NB4 (cell line): ENCODE measurements around the gene LSAMP.
A peak's percentile ranks its signal among the peaks of the same experiment; 100 is the strongest.
"Not testable (repeated sequence)": the region's sequence is repeated elsewhere in the genome, so short reads cannot be mapped to it uniquely, and the experiment has no call there.

Source experiments
- DNase-seq: peaks from one replicate; pipeline ENCODE4 v3.0.0; 2010; ENCODE audit warnings: low read depth
- H3K4me3 ChIP-seq: one replicate; pipeline ENCODE4 v1.5.1; 2011; ENCODE audit warnings: mild to moderate bottlenecking, low read depth, low read length, moderate library complexity
- CTCF ChIP-seq: IDR thresholded peaks from one replicate; pipeline ENCODE4 v1.5.1; 2012; ENCODE audit warnings: low read depth, low read length
- MAX ChIP-seq: IDR thresholded peaks from 2 replicates; pipeline ENCODE4 v1.6.1; 2011; ENCODE audit warnings: low read depth, low read length
- MYC ChIP-seq: IDR thresholded peaks from 2 replicates; pipeline ENCODE4 v1.6.1; 2011; ENCODE audit warnings: low read depth, low read length
- POLR2A ChIP-seq: IDR thresholded peaks from 2 replicates; pipeline ENCODE4 v1.6.1; 2011; ENCODE audit warnings: mild to moderate bottlenecking; ENCODE audit not compliant: insufficient read length; ENCODE audit errors: extremely low read depth

The LSAMP gene

GRCh38 chr3:115783938-115784738 lies 661.1 kb downstream of the LSAMP start:
- peak; percentile 88 for DNase-seq
- H3K4me3 ChIP-seq, result peak overlapping the region; percentile 49
- TF ChIP-seq CTCF (peak; percentile 87), POLR2A (no peak), MYC (peak; percentile 92), MAX (peak; percentile 91)

- DNase-seq, H3K4me3 ChIP-seq: not testable (repeated sequence)
Observed at GRCh38 chr3:115783426-115783825, 661.9 kb downstream of the LSAMP start.

GRCh38 chr3:115779011-115779410 lies 666.3 kb downstream of the LSAMP start:
- TF ChIP-seq MYC, result no peak
- no peak for TF ChIP-seq CTCF
- TF ChIP-seq POLR2A, result no peak
- TF ChIP-seq MAX, result no peak
- no peak for DNase-seq
- H3K4me3 ChIP-seq, result no peak overlapping the region

GRCh38 chr3:115772951-115773350 lies 672.3 kb downstream of the LSAMP start:
- H3K4me3 ChIP-seq, result no peak overlapping the region
- TF ChIP-seq MAX (no peak), MYC (no peak), POLR2A (no peak), CTCF (no peak)
- DNase-seq, result no peak

- no peak for DNase-seq
- no peak for TF ChIP-seq MYC
- no peak for TF ChIP-seq MAX
- no peak for TF ChIP-seq POLR2A
- no peak for TF ChIP-seq CTCF
- H3K4me3 ChIP-seq, result no peak overlapping the region
Observed at GRCh38 chr3:115768661-115769060, 676.6 kb downstream of the LSAMP start.

- TF ChIP-seq CTCF, result no peak
- no peak for TF ChIP-seq MYC
- TF ChIP-seq MAX, result no peak
- TF ChIP-seq POLR2A, result no peak
- no peak overlapping the region for H3K4me3 ChIP-seq
- DNase-seq, result no peak
Observed at GRCh38 chr3:115766587-115767482, 678.5 kb downstream of the LSAMP start.
